Activated CD4-positive, alpha-beta T cell treated with anti-CD3 and anti-CD28 coated beads for 1 hour (primary cell): ENCODE measurements around the gene ROBO1.
"Not testable (repeated sequence)": the region's sequence is repeated elsewhere in the genome, so short reads cannot be mapped to it uniquely, and the experiment has no call there.

Source experiments
- DNase-seq: peaks from one replicate; pipeline ENCODE4 v3.0.0-alpha.2; 2020

The ROBO1 gene

GRCh38 chr3:78900426-78900825 lies 867.4 kb downstream of the ROBO1 start:
- DNase-seq = no peak

DNA sequence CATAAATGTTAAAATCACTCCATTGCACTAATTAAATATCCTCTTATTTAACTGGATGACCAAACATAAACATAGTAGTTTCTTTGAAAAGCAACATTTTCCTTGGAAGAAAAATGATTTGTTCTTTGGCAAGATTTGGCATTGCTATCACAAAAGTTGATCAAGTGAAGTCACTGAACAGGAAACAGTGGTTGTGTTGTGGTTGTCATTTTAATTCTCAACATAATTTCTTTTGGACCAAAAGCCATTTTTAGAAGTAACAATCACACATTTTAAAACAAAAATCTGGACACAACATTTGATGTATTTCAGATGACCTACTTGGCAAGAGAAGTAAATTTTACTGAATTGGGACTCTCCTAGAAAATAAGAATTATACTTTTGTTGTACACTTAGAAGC lies 872.3 kb downstream of the ROBO1 start:
- DNase-seq = no peak

GRCh38 chr3:78894787-78895186 lies 873.0 kb downstream of the ROBO1 start:
- DNase-seq = no peak

- DNase-seq = no peak
These were observed 874.6 kb downstream of the ROBO1 start for GRCh38 chr3:78893161-78893560.

DNA sequence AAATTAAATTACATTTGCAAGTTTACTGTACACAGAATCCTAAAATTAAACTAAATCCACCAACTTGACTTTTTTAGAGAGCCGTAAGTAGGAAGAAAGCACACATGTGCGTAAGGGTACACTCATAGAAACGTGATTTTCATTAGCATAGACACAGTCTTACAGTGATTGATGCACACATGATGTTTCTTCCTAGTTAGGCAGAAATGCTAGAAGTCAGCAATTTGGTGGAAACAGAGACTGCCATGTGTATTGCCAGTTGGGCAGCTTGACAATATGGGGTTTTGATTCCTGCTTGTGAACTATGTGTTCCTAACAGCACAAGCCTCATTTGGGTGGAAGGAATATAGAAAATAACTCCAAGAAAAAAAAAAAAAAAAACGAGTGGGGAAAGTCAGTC lies 878.5 kb downstream of the ROBO1 start:
- DNase-seq = no peak

DNA sequence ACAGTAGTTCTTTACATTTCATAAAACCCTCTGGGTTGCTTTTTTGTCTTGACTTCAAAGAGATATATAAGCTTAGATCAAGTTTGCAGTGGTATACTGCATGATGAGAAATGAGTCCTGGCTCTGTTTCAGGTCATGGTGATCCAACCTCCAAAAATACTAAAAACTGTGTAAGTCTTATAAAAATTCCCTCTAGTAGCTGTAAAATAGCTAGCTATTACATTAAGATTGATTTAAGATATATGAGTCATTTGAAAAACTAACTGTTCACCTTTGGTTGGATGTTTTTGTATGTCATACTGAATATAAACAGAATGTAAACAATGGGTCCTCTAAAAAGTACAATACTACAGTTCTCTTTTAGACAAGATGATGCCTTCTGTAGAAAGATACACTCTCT lies 879.2 kb downstream of the ROBO1 start:
- no peak for DNase-seq

- no peak for DNase-seq
These were observed 880.2 kb downstream of the ROBO1 start for GRCh38 chr3:78887547-78888011.

DNA sequence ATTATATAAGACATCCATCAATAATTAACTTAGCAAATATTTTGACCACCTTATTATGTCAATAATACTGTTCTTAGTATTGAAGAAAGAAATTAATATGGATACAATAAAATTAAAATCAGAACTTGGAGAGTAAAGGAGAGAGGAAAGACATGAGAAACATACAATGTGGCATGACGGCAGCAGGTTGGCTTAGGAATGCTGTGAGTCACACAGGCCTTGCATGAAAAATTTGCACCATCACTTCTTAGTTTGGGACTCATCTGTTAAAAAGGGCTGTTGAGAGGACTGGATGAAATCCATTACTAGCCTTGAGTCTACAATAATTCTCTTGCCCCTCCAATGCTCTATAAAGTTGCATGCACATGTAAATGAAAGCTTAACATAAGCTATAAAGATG lies 880.8 kb downstream of the ROBO1 start:
- no peak for DNase-seq

DNA sequence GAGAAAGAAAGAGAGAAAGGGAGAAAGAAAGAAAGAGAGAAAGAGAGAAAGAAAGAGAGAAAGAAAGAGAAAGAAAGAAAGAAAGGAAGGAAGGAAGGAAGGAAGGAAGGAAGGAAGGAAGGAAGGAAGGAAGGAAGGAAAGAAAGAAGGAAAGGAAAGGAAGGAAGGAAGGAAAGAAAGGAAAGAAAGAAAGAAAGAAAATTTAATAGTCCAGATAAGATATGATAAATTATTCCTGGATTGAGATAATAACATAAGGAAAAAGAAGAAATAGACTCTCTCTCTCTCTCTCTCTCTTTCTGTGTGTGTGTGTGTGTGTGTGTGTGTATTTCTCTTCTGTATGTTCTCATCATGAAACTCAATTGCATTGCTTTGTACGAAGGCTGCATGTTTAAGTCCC lies 883.2 kb downstream of the ROBO1 start:
- DNase-seq = not testable (repeated sequence)

- no peak for DNase-seq
These were observed 885.5 kb downstream of the ROBO1 start for GRCh38 chr3:78882251-78882650.

- no peak for DNase-seq
These were observed 886.3 kb downstream of the ROBO1 start for GRCh38 chr3:78881501-78881900.

DNA sequence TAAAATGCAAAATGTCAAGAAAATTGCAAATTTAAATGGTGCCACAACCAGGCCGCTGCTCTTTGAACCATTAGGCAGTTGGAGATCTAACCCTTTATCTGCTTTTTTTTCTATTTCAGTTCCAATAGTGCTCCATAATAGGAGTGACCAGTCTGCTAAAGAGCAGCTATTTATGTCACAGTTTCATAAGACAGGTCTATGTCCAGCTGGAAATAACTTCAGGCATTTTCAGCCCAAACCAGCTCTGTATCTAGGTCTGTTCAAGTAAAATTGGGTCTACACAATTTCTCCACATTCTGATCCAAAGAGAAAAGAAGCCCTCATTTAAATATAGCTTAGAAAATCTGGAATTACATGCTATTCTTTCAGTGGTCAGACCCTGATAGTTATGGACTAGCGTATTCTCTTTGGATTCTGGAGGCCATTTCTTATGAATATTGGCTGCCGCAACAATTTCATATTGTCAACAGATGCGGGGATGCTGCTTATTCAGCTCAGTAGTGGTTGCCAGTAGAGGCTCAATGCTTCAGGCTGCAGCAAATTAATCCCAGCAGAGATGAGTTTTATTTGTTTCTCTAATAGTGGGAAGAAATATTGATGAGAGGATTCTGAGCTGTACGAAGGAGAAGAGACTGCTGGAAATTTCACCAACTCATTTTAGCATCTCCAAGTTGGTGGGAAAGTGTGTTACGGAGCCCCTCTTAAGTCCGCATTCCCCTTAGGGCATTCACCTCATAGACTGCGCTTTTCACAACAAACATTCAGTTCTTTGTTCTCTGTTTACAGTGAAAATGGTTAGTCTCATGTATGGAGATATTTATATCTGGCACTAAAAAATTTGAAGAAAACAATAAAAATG lies 887.0 kb downstream of the ROBO1 start:
- no peak for DNase-seq

DNA sequence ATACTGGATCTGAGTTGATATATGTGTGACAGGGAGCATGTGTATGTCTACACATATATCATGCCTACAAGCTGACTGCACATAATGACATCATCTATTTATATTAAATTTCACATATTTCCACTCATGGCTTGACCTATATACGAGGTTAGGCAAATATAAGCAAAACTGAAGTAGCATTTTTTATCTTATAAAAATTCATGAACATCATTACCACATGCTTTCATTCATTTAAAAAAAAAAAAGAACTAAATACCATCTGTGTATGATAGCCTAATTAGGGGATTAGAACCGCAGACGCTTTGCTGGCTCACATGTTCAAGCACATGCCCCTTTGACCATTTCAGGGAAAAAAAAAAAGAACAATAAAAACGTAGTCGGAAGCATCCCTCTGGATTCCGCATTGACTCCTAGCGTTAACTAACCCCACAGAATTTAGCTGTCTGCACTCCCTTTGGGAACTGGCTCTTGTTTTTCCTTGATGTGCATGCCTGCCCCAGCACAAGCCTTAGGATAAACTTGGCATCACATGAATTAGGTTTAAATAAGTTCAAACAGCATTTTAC lies 888.4 kb downstream of the ROBO1 start:
- no peak for DNase-seq

DNA sequence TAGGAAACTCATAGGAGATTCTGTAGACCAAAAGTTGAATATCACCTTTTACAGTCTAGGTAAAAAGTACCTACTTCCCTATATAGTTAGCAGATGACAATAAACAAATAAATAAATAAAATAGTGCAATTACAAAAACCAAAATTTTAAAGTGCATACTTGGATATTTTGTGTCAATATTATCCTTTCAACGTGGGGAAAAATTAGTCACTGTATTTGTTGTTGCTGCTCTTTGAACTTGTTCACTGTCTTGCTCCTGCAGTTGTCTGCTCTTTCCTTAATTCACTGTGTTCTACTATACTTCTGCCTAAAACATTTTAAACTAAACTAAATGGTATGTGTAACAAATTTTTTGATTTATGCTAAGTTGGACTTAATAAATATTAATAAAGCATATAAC lies 889.0 kb downstream of the ROBO1 start:
- no peak for DNase-seq

- no peak for DNase-seq
These were observed 889.8 kb downstream of the ROBO1 start for GRCh38 chr3:78878011-78878410.

GRCh38 chr3:78875851-78876250 lies 891.9 kb downstream of the ROBO1 start:
- no peak for DNase-seq

GRCh38 chr3:78875436-78875835 lies 892.4 kb downstream of the ROBO1 start:
- no peak for DNase-seq

GRCh38 chr3:78873641-78874040 lies 894.2 kb downstream of the ROBO1 start:
- DNase-seq = no peak

DNA sequence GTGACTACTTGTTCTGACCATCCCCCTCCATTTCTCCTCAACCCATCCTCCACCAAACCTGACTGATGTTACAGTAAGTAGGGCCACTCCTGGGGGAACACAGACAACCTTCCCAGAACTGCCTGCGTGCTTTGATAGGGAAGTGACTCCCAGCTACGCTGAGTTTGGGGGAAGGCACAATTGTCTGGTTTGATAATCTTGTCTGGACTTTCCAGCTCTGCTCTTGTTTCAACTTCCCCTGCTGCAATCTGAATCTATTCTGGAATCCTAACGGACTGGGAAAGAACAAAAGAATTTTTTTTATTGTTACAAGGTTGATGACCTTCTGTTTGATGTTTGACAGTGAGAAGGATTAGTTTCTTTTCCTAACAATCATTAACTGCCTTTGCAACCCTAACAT lies 895.6 kb downstream of the ROBO1 start:
- no peak for DNase-seq

DNA sequence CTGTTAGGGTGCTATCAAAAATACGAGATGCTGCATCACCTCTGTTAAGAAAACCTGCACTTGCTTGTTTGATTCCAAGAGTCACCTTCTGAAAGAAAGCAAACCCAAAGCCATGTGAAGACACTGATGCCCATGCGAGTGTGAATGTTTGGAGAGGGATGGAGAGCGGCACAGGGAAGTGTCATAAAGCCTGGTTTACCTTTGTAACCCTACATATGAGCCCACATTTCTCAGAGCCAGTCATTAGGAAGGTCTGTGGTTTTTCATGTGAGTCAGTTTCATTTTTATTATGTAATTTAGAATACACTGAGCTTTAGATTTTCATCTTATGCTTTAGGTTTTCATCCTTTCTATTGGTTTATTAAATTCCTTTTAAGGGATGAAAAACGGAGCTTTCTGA lies 896.8 kb downstream of the ROBO1 start:
- DNase-seq = no peak

DNA sequence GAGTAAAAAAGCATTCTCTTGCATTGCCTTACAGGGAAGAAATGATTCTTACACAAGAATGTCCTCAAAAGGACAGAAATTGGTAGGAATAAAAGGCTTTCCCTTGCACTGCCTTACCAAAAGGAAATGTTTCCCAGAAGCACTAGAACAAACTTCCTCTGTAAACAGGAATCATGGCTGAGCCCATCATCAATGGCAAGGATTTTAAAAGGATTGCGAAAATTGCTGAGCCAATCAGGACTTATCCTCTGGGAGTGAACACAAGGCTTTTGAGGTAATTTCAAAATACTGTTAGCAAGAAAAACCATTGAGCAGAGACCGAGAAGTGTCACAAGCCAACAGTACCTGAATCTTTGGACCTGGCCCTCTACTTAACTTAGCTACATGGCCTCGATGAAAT lies 897.3 kb downstream of the ROBO1 start:
- DNase-seq = no peak

DNA sequence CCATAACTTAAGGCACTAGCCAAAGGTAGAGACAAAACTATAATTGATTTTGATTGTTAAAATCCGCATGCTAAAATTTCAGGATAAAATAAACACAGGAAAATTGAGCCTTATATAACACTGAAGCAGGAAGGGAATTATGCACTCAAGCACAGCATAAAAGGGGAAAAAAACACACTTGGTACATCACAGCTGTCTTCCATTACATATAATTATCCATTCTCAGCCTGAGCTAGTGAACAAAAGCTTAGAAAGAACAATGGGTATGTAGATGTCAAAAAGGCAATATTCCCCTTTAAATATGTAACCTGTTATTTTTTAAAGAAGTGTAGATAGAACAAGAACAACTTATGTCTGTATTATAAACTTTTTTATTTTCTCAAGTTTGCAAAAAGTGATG lies 899.2 kb downstream of the ROBO1 start:
- DNase-seq = no peak

DNA sequence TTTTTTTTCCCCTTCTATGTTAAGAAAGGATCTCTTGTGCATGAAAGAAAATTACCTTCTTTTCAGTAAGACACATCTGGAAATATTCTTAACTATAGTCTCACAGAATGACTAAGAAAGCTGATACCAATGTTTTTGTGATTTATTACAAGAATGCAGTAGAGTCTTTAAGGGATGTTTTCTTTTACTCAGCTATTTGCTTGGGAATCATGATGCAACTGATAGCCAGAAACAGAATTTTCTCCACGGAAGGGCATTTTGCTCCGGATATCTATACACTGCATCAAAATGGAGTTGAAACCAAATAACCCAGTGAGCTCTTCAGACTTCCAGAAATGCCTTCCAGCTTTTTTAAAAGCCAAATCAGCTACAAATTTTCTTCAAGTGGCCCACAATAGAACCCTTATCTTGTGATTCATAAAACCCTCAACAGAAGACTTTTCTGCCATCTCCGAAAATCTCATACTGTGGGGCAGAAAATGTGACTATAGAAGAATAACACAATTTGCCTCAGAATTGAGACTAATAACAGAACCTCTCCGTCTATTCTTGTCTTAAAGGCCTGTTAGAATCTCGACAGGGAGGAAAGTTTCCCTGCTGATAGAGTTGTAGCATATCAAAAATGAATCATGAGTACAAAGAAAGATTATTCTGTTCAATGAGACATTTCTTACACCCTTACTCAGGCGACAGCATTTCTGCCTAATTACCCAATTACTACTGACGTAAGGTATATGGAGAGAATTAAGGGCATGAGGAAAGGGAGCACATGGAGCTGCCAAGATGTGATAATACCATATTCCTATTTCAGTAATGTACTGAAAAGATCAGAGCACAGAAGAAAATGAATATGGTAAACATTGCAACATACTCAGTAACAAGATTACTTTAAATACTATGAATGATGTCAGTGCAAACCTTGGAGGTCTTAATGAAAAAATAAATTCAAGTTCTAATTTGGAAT lies 900.1 kb downstream of the ROBO1 start:
- DNase-seq = no peak
